Activated T-cell treated with anti-CD3 and anti-CD28 coated beads for 24 hours (primary cell): ENCODE data around the gene HRH1.

Source experiments
- DNase-seq: peaks from one replicate; pipeline ENCODE4 v3.0.0-alpha.2; 2020; ENCODE audit warnings: low read depth

The HRH1 gene

DNA sequence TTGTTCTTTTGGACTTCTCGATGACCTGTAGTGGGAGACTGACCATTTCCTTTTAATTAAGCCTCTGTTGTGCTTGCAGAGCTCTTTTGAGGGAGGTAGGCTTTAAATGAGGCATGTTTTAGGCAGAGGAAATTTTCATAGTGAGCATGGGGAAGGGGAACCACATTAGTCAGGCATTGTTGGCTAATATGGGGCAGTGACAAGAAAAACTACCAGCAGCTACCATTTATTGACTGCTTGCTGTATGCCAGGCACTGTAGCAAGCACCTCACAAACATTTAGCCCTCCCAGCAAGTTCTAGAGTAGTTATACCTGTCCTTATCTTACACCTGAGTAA, 128.8 kb downstream of the HRH1 start:
- DNase-seq = no peak

DNA sequence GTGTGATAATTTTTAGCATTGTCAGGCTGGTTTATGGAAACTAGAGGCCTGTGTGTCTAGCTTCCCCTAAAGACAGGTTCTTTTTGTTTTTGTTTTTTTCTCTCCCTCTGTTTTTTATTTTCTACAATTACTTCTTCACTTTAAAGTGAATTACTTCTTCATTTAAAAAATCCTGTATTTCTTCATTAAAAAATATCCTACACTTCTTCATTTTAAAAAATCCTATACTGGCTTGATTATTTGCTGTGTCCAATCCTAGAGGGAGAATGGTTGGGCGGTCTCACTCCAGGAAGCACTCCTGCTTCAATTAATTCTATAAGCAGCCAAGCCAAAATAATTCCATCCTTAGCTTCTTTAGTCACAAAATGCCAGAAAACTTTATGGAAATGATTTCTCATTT, 129.7 kb downstream of the HRH1 start:
- no peak for DNase-seq

DNA sequence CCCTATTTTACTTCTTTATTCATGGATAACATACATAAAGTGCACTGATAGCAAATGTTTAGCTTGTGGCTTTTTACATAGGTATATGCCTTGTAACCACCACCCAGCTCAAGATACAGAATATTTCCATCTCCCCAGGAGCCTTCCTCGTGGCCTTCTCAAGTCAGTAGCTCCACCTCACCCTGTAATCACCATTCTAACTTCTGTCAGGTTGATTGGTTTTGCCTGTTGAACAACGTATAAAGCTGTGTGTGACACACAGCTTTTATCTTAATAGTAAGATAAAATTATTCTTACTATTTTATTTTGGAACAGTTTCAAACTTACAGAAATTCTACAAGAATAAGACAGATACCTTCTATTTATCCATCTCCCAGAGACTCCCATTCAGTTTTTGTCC, 131.2 kb downstream of the HRH1 start:
- DNase-seq = no peak

DNA sequence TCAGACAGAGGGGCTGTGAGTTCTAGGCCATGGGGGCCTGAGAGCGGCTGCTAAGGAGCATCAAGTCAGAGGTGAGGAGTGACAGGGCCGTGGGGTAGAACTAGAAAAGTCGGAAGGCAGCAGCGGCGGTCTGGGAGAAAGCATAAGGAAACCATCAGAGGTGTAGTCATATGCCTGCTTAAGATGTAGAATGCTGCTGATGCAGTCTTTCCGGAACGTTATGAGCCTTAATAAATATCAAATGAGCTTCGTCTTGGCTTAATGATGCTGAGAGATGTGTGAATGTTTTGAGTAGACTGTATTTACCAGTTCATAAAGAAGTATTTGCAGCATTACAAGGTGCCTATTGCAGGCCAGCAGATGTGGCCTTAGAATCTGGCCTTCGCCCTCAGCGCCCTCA, 133.1 kb downstream of the HRH1 start:
- no peak for DNase-seq

DNA sequence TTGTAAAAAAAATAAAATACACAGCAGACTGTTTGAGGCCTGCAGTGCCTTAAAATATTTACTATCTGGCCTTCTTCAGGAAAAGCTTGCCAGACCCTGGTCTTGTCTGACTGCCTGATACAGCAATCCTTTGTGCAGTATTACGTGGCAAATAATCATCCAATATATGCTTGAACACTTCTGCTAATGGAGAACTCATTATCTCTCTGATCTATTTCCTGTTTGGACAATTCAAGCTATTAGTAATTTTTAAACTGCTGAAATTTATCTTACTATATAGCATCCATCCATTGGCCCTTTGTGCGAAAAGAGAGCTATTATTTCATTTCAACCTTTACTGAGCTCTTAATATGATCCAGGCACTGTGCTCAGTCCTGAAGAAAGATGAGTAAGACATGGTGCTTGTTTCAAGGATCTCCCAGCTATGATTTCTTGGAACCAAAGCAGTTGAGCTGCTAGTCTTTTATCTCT, 133.8 kb downstream of the HRH1 start:
- DNase-seq = no peak

DNA sequence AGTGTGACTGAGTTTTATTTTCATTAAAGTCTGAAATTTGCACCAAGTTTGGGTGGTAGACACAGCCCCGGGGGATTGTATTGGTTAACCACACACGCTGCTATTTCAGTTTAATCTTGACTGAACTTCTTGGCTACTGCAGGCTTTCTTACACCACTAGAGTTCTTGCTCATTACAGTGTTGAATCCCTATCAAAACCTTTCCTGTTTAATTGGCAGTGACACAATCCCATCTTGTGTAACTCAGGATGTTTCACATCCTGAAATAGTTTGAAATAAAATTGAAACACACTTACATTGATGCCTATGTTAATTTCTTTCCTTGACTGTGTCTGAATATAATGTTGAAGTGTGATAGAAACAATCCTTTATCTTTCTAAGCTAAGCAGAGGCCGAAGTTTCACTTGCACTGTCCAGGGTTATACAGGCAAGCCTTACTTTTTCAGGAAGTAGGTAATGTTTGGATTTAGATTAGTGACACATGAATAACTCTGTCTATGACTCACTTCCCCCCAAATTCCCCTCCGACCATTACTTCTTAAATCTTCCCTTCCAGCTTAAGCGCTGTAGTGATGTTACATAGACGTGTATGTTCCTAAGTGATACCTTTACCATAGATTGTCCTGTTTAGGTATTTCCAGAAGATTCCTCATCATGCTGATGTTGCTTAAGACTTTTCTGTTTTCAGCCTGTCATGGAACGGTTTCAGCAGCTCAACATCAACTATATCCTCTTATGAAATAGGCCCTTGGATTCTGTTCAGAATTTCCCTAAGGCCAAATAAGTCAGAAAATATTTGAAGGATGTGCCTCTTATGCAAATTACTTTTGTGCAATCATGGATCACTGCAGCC, 134.7 kb downstream of the HRH1 start:
- no peak for DNase-seq

DNA sequence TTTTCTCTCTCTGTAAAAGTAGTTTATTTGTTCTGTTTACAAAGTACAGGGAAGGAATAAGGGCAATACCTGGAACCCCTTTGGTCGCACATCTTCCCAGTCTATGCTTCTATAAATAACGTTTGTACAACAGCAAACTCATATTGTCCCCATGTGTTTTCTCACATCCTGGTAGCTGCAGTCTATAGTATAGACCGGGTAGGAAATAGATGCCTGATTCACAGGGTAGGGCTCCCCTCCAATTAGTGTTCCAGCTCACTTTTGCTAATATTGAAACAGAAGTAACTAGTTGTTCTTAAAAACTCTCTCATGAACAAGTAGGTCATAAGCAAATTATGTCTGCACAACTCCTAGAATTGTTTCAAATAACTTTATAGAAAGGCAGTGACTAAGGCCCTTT, 135.6 kb downstream of the HRH1 start:
- no peak for DNase-seq

DNA sequence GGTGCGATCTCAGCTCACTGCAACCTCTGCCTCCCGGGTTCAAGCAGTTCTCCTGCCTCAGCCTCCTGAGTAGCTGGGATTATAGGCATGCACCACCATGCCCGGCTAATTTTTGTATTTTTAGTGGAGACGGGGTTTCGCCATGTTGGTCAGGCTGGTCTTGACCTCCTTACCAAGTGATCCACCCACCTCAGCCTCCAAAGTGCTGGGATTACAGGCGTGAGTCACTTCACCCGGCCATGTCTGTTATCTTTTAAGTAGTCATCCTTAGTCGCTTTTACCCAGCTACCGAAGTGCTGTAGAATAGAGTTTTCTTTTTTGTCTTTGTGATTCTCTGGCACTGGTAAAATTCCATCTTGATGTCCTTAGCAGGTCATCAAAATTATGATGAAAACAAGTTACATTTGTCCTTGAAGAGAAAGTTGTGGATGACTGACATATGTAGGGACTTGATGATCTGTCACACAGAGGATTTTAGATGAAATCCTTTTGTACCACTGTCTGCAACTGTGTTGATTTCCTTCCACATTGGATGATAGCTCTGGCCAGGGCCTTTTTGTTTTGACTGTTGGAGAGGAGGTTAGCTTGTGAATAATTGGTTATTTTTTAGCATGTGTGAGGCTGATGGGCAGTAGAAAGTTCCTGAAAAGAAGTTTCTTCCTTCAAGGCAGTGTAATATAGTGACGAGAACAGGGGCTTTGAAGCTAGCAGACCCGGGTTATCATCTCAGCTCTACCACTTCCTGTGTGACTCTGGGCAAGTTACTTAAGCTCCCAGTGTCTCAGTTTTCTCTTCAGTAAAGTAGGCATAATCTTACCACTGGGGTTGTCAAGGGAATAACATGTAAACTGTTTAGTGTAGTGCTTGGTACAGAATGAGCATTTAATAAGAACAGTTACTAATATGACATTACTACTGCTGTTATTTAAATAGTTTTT, 136.7 kb downstream of the HRH1 start:
- DNase-seq = no peak

DNA sequence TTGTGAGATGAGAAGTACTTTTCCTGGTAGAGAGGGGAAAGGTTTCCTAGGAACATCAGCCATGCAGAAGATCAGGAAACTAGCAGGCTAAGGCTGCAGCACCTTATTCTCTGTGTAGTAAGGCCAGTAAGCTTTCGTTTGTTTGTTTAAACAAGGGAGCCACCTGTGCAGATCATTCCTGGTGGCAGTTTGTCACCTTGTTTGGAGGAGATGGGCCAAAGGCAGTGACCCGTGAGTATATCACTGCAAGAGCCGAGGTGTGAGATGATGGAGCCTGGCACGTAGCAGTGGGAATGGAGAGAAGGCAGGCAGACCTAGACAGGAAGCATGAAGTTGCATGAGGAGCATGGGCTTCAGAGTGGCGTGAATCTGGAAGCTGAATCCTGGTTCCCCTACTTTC, 137.5 kb downstream of the HRH1 start:
- DNase-seq = no peak

DNA sequence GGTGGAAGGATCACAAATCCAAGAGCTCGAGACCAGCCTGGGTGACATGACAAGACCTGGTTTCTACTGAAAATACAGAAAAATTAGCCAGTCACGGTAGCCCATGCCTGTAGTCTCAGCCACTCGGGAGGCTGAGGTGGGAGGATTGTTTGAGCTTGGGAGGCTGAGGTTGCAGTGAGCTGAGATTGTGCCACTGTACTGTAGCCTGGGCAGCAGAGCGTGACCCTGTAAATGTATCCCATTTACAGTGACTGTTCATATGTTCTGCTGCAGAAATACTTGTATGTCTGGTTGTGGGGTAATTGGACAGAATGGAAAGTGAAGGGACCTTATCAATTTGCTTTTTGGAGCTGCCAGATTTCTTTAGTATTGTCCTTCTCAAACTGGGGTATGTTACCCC, 142.8 kb downstream of the HRH1 start:
- no peak for DNase-seq

DNA sequence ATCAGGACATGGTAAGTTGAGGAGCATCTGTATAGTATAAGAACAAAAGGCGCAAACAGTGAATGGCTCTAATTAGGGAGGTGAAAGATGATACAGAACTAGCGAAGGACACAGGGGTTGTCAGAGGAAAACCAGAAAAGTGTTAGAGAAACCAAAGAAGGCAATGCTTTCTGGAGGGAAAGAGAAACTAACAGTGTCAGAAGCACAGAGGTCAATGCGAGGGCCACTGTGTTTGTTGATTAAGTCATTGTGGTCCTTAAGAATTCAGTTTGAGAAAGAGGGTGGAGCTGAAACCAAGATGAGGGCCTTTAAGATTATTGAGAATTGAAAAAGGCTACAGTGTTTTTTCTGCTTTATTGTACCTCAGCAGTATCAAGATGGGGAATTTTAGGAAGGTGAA, 146.7 kb downstream of the HRH1 start:
- DNase-seq = no peak

DNA sequence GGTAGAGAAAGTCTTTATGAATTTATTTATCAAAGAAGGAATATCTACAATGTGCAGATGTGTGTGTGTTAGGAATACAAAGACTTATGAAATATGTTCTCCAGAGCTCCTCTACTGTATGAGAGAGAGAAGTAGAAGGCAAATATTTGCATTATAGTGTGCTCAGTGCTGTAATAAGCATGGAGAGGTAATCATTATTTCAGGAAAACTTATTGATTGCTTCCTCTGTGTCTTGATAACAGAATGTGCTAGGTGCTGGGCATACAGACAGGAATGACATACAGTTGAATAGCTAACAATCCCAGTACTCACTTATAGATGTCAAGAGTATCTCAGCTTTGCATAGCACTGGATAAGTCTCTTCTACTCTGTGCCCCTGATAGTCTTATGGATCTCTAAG, 148.2 kb downstream of the HRH1 start:
- no peak for DNase-seq

DNA sequence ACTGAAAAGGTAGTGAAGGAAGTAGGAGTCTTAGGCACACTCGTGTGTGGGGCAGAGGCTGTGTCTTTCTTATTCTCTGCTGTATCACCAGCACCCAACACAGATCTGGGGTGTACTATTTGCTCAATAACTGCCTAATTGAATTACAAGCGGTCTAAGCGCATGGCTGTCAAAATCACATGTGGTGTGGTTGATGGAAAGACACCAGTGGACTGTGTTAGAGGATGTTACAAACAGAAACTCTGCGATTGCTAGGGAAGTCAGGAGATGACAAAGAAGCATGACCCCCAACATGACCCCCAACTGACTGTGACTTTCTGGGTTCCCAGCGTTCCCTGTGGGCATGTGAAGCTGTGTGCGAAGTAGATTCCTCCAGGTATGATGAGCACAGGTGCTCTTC, 149.9 kb downstream of the HRH1 start:
- DNase-seq = no peak

DNA sequence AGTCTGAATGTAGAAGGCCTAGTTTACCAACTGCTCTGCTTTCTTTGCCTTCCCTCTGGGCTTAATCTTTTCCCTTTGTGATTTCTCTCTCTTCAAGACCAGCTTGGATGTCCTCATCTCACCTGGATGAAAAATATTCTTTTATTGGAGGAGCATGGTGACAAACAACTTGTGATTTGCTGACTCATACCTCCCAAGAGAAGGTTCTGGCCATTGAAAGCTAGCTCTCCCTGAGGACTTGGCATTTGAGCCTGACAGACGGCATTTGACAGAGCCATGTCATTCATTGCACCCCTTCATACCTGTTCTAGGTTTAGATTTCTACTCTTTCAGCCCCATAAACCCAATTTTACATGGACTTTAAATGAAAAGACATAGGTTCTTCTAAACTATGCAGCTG, 151.2 kb downstream of the HRH1 start:
- DNase-seq = no peak

DNA sequence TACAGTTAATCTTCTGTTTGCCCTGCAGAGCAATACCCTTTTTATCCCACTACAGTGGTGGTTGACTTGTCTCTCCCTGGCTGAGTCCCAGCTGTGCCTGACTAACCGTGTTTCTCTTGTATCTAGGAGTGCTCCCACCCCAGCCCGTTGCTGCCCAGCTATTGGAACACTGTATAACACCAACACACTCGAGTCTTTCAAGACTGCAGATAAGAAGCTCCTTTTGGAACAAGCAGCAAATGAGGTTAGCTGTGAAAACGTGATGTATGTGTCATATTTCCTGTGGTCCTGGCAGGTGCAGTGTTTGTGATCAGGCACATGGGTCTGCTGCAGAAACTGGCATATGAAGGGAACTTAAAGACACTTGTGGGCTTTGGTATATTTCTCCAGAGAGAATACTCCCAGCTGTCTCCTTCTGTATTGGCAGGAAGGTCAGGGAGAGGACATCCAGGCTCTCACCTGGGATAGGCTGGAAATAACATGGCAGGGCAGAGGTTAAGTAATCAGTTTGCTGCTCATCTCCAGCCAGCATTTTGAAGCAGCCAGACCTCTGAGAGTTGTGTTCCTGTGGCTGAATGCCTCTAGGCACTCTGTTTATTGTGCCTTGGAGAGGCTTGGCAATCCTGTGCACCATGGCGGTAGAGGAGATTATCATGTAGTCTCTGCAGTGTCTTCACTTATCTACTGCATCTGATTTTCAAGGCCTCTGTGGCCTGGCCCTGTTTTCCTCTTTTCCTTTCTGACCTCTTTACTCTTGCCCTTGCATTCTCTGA, 152.7 kb downstream of the HRH1 start:
- DNase-seq = peak; percentile 32

DNA sequence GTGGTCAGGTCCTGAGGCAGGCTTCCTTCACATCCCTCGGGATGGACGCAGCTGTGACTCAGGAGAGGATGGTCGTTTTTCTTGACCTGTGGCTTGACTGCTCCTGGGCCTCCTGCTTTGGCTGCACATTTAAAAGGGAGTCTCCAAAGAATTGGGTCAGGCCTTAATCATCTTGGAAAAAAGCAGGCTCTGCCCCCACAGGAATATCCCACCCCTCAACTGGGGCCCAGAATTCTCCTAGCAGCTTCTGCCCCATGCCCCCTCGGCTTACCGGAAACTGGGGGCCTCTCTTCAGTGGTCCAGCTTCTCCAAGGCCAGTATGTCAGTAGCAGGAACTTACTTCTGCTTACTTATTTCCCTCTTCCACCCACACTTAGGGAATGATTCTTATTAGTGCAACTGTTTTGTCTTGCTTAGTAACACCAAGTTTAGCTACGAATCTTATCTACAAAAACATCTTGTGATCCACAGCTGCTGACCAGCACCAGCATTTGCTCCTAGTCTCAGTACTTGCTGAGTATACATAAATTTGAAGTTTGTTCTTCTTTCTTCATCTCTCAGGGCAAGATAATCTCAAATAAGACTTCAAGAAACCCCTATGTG, 153.6 kb downstream of the HRH1 start:
- no peak for DNase-seq

DNA sequence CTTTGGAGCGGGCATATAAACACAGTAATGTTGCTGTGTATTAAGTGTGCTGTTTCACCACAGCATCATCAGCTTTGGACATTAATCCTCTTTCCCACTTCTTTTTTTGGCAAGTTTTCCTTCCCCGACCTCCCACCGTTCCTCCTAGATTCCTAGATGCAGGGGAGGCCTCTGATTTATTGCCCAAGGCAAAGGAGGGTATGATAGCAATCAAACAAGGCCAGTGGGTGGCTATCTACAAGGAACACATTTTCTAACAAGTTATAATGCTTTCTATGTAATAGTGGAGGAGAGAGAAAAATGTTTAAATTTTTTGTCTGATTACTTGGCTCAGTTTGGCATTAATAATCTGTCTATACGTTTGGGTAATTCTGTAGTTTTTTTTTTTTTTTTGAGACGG, 156.0 kb downstream of the HRH1 start:
- no peak for DNase-seq

DNA sequence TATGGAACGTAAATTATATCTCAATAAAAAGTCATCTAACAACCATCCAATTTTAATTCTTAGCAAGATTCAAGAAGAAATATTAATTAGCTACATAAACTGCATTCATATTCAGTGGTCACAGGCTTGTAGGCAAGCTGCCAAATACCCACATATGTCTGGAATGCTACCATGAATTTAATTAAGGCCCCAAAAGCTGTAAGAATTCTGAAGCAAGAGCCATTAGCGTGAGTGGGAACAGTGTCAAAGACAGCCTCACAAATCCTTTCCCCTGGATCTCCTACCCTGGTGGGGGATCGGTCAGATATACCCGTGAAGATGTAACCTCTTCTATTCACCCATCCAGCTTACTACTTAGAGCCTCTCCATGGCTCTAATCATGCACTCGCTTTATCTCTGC, 157.9 kb downstream of the HRH1 start:
- no peak for DNase-seq
